ENCODE measurements around the gene NDUFAF8.

Gene NDUFAF8

GRCh38 chr17:81235822-81236740, 3.0 kb upstream of the NDUFAF8 start:
- no peak overlapping the region for H3K4me3 ChIP-seq (ENCODE audit: low read depth, low read length)
- no peak for DNase-seq (ENCODE audit: low read depth)
- no peak for TF ChIP-seq CTCF (IDR thresholded peaks at IDR 0.05; ENCODE audit: low read depth, low read length, missing control alignments)

DNA sequence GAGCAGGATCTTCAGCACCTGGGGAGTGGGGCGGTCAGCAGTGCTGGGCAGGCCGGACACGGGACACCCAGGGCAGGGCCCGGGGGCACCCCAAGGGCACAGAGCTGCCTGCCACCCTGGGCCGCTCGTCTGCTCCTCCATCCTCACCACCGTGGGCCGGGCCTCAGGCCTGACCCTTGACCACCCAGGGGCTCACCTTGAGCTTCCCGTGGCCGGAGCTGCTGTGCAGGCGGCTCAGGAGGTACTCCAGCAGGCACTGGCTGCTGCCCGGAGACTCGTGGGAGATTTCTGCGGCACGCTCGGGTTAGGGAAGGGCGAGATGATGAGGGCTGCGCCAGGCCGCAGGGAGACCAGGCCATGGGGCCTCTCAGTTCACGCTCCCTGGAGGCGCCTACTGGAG, 2.3 kb upstream of the NDUFAF8 start:
- H3K4me3 ChIP-seq (ENCODE audit: low read depth, low read length): no peak overlapping the region
- no peak for TF ChIP-seq CTCF (IDR thresholded peaks at IDR 0.05; ENCODE audit: low read depth, low read length, missing control alignments)

DNA sequence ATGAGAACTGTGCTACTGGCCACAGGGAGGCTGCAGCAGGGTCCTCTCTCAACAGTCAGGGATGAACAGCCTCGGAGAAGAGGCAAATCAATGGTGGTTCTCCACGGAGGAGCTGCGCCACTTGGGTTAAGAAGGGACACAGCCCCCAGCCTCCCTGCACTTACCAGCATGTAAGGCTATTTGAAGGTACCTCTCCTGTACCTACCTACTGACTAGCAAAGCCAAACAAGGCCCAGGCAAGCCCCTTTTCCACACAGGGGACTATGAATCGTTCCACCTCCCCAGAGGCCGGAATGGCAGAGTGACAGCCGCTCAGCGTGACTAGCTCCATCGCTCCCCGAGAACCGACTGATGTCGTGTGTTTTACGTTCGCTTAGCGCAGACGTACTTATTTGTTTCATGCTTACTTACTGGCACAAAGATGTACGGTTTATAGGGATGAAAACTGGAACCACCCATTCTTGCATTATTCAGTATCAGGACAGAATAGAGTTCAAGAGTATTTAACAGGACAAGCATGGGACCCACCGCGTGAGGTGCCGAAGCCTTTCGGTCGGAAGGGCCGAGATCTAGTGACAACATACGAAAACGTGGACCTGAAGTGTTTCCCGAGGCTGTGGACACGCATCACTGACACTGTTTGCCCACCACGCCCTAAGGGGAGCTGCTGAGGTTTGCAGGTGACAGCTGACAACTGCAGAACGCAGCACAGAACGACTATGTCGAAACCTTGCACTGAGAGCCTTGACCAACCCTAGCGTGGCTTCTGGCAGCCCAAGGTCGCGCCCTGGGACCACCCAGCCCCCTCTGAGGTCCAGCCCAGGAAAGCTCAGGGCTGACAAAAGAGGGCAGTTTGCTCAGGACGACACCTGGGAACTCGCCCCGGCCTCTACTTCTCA, 1.3 kb upstream of the NDUFAF8 start:
- no peak for DNase-seq (ENCODE audit: low read depth)
- peak overlapping the region; percentile 95 for H3K4me3 ChIP-seq (ENCODE audit: low read depth, low read length)
- no peak for TF ChIP-seq CTCF (IDR thresholded peaks at IDR 0.05; ENCODE audit: low read depth, low read length, missing control alignments)

More for the DNA sequence above, 2.3 kb upstream of the NDUFAF8 start:
- no peak for DNase-seq (ENCODE audit: low read depth)

DNA sequence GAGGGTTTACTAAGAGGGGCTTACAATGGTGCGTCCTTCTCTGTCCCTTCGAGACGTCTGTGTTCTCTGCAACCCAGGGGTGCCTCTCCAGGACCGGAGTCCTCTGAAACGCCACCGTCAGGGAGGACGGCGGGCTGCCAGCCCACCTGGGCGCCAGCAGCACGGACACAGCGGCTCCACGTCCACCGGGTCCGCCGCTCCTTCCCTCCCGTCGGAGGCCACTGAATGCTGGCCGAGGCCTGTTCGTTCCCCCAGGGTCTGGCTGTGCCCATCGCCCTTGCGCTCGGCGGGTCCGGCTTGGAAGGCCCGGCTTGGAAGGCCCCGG, 666 bp upstream of the NDUFAF8 start:
- H3K4me3 ChIP-seq (ENCODE audit: low read depth, low read length): peak overlapping the region; percentile 95
- TF ChIP-seq CTCF (IDR thresholded peaks at IDR 0.05; ENCODE audit: low read depth, low read length, missing control alignments): no peak
- no peak for DNase-seq (ENCODE audit: low read depth)

DNA sequence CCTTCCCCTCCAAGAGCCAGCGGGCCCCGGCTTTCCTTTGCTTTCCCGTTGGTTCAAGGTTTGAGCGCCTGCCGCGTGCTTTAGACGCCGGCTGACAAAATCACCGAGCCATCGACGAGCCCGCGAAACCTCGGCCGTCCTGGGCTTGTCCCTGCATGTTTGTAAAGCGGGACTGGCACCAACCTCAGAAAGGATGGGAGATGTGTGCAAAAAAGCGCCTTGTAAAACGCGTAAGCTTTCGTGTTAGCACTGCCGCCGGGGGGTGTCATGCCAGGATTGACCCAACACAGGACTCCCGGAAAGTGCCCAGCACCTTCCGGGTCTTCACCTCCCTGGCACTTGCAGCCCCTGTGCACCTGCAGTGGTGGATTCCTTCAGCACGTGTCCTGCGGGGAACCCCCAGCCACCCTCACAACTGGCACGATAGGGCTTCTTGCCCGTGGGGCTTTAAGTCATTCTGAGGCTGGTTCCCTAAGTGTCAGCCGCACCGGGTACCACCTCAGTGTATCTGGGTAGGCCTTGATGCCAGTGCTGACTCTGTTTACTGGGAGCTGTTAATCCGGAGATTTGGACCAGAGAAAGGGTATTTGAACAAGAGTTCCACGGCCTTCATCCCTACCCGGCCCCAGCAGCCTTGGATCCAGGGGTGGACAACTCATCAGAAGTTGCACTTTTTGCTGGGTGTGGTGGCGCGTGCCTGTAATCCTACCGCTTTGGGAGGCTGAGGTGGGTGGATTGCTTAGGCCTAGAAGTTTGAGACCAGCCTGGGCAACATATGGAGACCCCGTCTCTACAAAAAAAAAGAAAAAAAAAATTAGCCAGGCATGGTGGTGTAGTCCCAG, 817 bp downstream of the NDUFAF8 start:
- no peak for TF ChIP-seq CTCF (IDR thresholded peaks at IDR 0.05; ENCODE audit: low read depth, low read length, missing control alignments)
- peak overlapping the region; percentile 95 for H3K4me3 ChIP-seq (ENCODE audit: low read depth, low read length)
- DNase-seq (ENCODE audit: low read depth): no peak

DNA sequence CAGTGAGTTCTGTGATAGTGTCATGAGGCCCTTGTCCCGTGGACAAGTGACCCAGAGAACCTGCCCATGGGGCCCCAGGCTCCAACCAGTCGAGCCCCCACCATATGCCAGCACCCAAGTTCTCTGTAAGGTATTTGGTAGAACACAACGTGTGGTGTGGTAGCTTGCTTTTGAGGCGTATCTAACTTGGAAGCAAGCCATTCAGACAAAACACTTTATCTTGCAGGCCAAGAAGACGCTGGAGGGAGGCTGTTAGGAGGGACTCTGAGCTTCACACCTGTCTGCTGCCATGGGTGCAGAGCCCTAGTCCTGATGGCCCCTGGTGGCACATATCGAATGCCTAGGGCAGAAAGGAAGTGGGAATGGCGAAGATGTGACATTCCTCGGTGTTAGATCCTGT, 1.6 kb downstream of the NDUFAF8 start:
- no peak for TF ChIP-seq CTCF (IDR thresholded peaks at IDR 0.05; ENCODE audit: low read depth, low read length, missing control alignments)
- no peak for DNase-seq (ENCODE audit: low read depth)
- H3K4me3 ChIP-seq (ENCODE audit: low read depth, low read length): peak overlapping the region; percentile 95

All from GM12864 (cell line).